ENCODE data around the gene EPB41L4A.

DNA sequence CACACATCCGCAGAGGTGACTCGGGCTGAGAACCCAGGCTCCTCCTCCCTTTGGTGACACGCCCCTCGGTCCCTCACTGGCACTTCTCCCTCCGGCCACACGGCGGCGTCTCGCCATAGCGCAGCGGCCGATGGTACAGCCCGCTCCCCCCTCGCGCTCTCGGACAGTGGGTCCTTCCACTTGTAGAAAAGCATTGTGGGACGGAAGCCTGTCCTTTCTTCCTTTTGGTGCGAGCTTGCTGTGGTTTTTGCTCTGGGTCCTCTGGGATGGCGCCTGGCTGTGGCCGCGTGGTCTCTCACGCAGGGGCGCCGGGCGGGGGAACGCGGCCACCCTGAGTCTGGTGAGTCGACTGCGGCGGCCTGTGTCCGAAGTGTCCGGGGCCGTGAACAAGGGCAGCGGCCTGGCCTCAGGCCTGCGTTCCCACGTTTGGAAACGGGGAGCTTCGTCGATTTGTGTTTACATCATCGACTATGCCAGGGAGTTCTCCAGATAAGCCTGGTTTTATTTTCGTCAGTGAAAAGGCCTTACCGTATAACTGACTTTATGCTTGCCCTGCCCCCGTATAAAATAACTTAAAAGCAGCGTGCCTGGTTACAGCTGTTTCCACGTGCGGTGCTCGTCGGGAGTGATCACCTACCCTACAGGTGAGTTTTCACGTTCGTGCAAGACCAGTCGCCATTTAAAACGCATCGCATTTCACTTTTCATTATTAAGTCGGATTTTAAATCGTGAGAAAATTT, 258.3 kb downstream of the EPB41L4A start:
- TF ChIP-seq NFIC (IDR thresholded peaks at IDR 0.05) = no peak; the same call in 1 of the 2 replicates
- peak; percentile 99 for TF ChIP-seq TAF1 (IDR thresholded peaks at IDR 0.05; ENCODE audit: low read depth)
- TF ChIP-seq, protein P1, sequence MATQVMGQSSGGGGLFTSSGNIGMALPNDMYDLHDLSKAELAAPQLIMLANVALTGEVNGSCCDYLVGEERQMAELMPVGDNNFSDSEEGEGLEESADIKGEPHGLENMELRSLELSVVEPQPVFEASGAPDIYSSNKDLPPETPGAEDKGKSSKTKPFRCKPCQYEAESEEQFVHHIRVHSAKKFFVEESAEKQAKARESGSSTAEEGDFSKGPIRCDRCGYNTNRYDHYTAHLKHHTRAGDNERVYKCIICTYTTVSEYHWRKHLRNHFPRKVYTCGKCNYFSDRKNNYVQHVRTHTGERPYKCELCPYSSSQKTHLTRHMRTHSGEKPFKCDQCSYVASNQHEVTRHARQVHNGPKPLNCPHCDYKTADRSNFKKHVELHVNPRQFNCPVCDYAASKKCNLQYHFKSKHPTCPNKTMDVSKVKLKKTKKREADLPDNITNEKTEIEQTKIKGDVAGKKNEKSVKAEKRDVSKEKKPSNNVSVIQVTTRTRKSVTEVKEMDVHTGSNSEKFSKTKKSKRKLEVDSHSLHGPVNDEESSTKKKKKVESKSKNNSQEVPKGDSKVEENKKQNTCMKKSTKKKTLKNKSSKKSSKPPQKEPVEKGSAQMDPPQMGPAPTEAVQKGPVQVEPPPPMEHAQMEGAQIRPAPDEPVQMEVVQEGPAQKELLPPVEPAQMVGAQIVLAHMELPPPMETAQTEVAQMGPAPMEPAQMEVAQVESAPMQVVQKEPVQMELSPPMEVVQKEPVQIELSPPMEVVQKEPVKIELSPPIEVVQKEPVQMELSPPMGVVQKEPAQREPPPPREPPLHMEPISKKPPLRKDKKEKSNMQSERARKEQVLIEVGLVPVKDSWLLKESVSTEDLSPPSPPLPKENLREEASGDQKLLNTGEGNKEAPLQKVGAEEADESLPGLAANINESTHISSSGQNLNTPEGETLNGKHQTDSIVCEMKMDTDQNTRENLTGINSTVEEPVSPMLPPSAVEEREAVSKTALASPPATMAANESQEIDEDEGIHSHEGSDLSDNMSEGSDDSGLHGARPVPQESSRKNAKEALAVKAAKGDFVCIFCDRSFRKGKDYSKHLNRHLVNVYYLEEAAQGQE (IDR thresholded peaks at IDR 0.05; ENCODE audit: low read depth) = 0 out of 2 replicates have a peak, but pooled peaks have one; percentile 18
- TF ChIP-seq EGR1 (IDR thresholded peaks at IDR 0.05) = no peak
- TF ChIP-seq, protein P2, sequence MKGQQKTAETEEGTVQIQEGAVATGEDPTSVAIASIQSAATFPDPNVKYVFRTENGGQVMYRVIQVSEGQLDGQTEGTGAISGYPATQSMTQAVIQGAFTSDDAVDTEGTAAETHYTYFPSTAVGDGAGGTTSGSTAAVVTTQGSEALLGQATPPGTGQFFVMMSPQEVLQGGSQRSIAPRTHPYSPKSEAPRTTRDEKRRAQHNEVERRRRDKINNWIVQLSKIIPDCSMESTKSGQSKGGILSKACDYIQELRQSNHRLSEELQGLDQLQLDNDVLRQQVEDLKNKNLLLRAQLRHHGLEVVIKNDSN (IDR thresholded peaks at IDR 0.05) = no peak
- TF ChIP-seq, protein P3, sequence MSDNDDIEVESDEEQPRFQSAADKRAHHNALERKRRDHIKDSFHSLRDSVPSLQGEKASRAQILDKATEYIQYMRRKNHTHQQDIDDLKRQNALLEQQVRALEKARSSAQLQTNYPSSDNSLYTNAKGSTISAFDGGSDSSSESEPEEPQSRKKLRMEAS (IDR thresholded peaks at IDR 0.05) = peak; percentile 93
- peak; percentile 77 for TF ChIP-seq YY1 (IDR thresholded peaks at IDR 0.05; ENCODE audit: low read depth)
- TF ChIP-seq EP300 (IDR thresholded peaks at IDR 0.05; ENCODE audit: borderline replicate concordance) = peak; percentile 83

All from Ishikawa (cell line).